Measurements from ENCODE around the gene FAM171A1. TPM values are rescaled to one million over a fixed set of nuclear protein-coding genes. Genes with fewer than 3 reads are reported as not detected.

Gene FAM171A1
- total RNA-seq, 1 experiment from 2014 or later, result 19.2 TPM

DNA sequence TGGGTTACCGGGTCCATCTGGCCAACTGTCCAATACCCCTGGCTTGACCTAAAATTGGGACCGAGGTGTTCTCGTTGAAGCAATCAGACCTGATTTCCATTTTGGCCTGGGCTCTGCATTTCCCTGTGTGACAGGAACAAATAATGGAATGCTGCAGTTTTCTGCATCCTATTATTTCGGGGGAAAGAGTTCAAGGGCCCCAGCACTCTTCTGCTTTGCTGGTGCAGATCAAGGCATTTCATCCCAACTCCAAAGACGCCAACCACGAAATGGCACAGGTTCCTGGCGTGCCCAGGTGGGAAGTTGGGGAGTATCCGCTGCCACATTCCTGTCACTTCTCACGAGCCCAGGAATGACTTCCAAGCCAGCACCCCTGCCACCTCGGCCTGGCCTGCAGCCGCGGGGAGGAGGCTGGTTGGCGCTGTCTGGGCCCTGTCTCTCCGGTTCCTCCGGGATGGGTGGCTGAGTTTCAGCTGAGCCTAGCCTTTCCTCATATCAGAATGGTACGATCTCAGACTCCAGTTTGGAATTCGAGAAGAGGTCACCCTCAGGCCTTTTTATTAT, 56.5 kb downstream of the FAM171A1 start:
- Histone ChIP-seq H3K36me3 (ENCODE audit: control insufficient read depth, insufficient read depth, low read length) (no peaks in the 10 kb centered on the region), H3K27ac (ENCODE audit: low read length) (no peak overlapping the region), H3K4me1 (ENCODE audit: control insufficient read depth, insufficient read depth, low read length) (no peaks in the 10 kb centered on the region), H3K9me3 (ENCODE audit: control insufficient read depth, insufficient read depth, low read depth, low read length) (no peaks in the 10 kb centered on the region), H3K27me3 (ENCODE audit: control insufficient read depth, insufficient read depth, low read length) (no peaks in the 10 kb centered on the region), H3K4me3 (ENCODE audit: low read depth in 2 of 2, low read length in 2 of 2) (no peak overlapping the region)
- no peak for ATAC-seq
- intact Hi-C loops (cut with micrococcal nuclease; ENCODE audit: unreplicated experiment), result no loop called here
- TF ChIP-seq SIN3A (IDR thresholded peaks at IDR 0.05; ENCODE audit: borderline replicate concordance, insufficient read depth, low read depth, low read length) (no peak), POLR2AphosphoS5 (IDR thresholded peaks at IDR 0.05; ENCODE audit: low read depth, low read length) (no peak), TCF7L2 (IDR thresholded peaks at IDR 0.05; ENCODE audit: low read depth, low read length) (no peak)
- TF ChIP-seq, protein P1, sequence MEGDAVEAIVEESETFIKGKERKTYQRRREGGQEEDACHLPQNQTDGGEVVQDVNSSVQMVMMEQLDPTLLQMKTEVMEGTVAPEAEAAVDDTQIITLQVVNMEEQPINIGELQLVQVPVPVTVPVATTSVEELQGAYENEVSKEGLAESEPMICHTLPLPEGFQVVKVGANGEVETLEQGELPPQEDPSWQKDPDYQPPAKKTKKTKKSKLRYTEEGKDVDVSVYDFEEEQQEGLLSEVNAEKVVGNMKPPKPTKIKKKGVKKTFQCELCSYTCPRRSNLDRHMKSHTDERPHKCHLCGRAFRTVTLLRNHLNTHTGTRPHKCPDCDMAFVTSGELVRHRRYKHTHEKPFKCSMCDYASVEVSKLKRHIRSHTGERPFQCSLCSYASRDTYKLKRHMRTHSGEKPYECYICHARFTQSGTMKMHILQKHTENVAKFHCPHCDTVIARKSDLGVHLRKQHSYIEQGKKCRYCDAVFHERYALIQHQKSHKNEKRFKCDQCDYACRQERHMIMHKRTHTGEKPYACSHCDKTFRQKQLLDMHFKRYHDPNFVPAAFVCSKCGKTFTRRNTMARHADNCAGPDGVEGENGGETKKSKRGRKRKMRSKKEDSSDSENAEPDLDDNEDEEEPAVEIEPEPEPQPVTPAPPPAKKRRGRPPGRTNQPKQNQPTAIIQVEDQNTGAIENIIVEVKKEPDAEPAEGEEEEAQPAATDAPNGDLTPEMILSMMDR (IDR thresholded peaks at IDR 0.05), result no peak
- TF ChIP-seq, protein P2, sequence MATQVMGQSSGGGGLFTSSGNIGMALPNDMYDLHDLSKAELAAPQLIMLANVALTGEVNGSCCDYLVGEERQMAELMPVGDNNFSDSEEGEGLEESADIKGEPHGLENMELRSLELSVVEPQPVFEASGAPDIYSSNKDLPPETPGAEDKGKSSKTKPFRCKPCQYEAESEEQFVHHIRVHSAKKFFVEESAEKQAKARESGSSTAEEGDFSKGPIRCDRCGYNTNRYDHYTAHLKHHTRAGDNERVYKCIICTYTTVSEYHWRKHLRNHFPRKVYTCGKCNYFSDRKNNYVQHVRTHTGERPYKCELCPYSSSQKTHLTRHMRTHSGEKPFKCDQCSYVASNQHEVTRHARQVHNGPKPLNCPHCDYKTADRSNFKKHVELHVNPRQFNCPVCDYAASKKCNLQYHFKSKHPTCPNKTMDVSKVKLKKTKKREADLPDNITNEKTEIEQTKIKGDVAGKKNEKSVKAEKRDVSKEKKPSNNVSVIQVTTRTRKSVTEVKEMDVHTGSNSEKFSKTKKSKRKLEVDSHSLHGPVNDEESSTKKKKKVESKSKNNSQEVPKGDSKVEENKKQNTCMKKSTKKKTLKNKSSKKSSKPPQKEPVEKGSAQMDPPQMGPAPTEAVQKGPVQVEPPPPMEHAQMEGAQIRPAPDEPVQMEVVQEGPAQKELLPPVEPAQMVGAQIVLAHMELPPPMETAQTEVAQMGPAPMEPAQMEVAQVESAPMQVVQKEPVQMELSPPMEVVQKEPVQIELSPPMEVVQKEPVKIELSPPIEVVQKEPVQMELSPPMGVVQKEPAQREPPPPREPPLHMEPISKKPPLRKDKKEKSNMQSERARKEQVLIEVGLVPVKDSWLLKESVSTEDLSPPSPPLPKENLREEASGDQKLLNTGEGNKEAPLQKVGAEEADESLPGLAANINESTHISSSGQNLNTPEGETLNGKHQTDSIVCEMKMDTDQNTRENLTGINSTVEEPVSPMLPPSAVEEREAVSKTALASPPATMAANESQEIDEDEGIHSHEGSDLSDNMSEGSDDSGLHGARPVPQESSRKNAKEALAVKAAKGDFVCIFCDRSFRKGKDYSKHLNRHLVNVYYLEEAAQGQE (IDR thresholded peaks at IDR 0.05; ENCODE audit: insufficient read depth in 1 of 2, low read depth in 2 of 2, low read length in 1 of 2), result no peak
- in situ Hi-C loops (cut with HindIII; ENCODE audit: low pct_unique_long_range_greater_than_20kb, low sequenced_read_pairs), result no loop called here
- DNase-seq (ENCODE audit: low read depth, low spot score), result no peak
- POLR2A ChIA-PET, result interaction anchor here (0.6 kb wide), 1 partner anchor 355 kb away, joined by 4 read pairs; no protein-coding TSS in a partner anchor
- no TSS peak for BruUV-seq (replicated peaks)
- CTCF ChIA-PET, result no interaction called here

DNA sequence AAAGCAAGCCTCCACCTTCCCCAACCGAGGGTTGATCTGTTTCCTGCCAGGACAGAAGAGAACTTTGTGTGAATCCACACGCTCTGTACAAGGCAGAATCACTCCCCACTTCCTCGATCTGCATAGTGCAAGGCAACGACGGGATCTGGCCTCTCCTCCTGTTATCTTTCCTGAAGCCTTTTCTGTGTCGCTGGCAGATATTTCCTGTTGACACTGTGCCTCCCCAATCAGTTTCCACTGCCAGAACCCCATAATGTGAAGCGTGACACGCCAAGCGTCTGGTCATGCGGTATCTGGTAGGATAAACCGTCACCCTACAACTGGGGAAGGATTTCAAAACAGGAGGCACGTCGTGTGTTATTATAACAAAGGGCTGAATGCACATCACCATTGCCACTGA, 57.2 kb downstream of the FAM171A1 start:
- H3K4me1 ChIP-seq (ENCODE audit: control insufficient read depth, insufficient read depth, low read length), result no peaks in the 10 kb centered on the region
- CTCF ChIA-PET, result no interaction called here
- H3K9me3 ChIP-seq (ENCODE audit: control insufficient read depth, insufficient read depth, low read depth, low read length), result no peaks in the 10 kb centered on the region
- POLR2A ChIA-PET, result no interaction called here
- ATAC-seq (no peak), DNase-seq (ENCODE audit: low read depth, low spot score) (no peak)
- no peak overlapping the region for H3K27ac ChIP-seq (ENCODE audit: low read length)
- TF ChIP-seq, protein P1 (IDR thresholded peaks at IDR 0.05), result no peak
- TF ChIP-seq, protein P2 (IDR thresholded peaks at IDR 0.05; ENCODE audit: insufficient read depth in 1 of 2, low read depth in 2 of 2, low read length in 1 of 2), result no peak
- TF ChIP-seq SIN3A (IDR thresholded peaks at IDR 0.05; ENCODE audit: borderline replicate concordance, insufficient read depth, low read depth, low read length) (no peak), TCF7L2 (IDR thresholded peaks at IDR 0.05; ENCODE audit: low read depth, low read length) (no peak), POLR2AphosphoS5 (IDR thresholded peaks at IDR 0.05; ENCODE audit: low read depth, low read length) (no peak)
- H3K27me3 ChIP-seq (ENCODE audit: control insufficient read depth, insufficient read depth, low read length), result no peaks in the 10 kb centered on the region
- intact Hi-C loops (cut with micrococcal nuclease; ENCODE audit: unreplicated experiment) (no loop called here), in situ Hi-C loops (cut with HindIII; ENCODE audit: low pct_unique_long_range_greater_than_20kb, low sequenced_read_pairs) (no loop called here)
- no peaks in the 10 kb centered on the region for H3K36me3 ChIP-seq (ENCODE audit: control insufficient read depth, insufficient read depth, low read length)
- no TSS peak for BruUV-seq (replicated peaks)
- no peak overlapping the region for H3K4me3 ChIP-seq (ENCODE audit: low read depth in 2 of 2, low read length in 2 of 2)
